GM19324 (cell line): Measurements from ENCODE around the gene CDCA3.
A peak's percentile ranks its signal among the peaks of the same experiment; 100 is the strongest.

ENCODE experiments used
- ATAC-seq: cut with Tn5 transposase; IDR thresholded peaks from one replicate; pipeline ENCODE4 v1.9.1; 2021; ENCODE audit warnings: mild to moderate bottlenecking, moderate library complexity; ENCODE audit not compliant: unreplicated experiment, low FRiP score

The CDCA3 gene

GRCh38 chr12:6858799-6859198, 7.7 kb upstream of the CDCA3 start:
- ATAC-seq = no peak

GRCh38 chr12:6855322-6855721, 4.2 kb upstream of the CDCA3 start:
- ATAC-seq = no peak

GRCh38 chr12:6854036-6854435, 3.0 kb upstream of the CDCA3 start:
- no peak for ATAC-seq

- no peak for ATAC-seq
Observed at GRCh38 chr12:6853626-6854025, 2.5 kb upstream of the CDCA3 start.

GRCh38 chr12:6852651-6853354, 1.7 kb upstream of the CDCA3 start:
- no peak for ATAC-seq

GRCh38 chr12:6851921-6852650, 1.0 kb upstream of the CDCA3 start, which contains the start of gene USP5:
USP5 (plus strand) TSS chr12:6852150; CDS start chr12:6852180, 30 bp downstream.
- ATAC-seq = peak; percentile 81

- ATAC-seq = no peak
Observed at GRCh38 chr12:6850796-6851152, 312 bp downstream of the CDCA3 start.

- no peak for ATAC-seq
Observed at GRCh38 chr12:6849976-6850560, 1.0 kb downstream of the CDCA3 start.

- ATAC-seq = no peak
Observed at GRCh38 chr12:6849427-6849826, 1.7 kb downstream of the CDCA3 start.

GRCh38 chr12:6847676-6848075, 3.4 kb downstream of the CDCA3 start:
- ATAC-seq = no peak

- ATAC-seq = no peak
Observed at GRCh38 chr12:6846316-6846869, 4.7 kb downstream of the CDCA3 start.

- ATAC-seq = no peak
Observed at GRCh38 chr12:6845395-6845794, 5.7 kb downstream of the CDCA3 start.

GRCh38 chr12:6843118-6843902, 7.8 kb downstream of the CDCA3 start:
- no peak for ATAC-seq

- ATAC-seq = no peak
Observed at GRCh38 chr12:6842075-6842474, 9.0 kb downstream of the CDCA3 start.

- no peak for ATAC-seq
Observed at GRCh38 chr12:6840761-6841515, 10.1 kb downstream of the CDCA3 start, which contains the start of gene GNB3. GNB3 (plus strand) TSS chr12:6840925; CDS start chr12:6841288, 363 bp downstream.

- no peak for ATAC-seq
Observed at GRCh38 chr12:6840330-6840729, 10.8 kb downstream of the CDCA3 start.

- ATAC-seq = peak; percentile 82
Observed at GRCh38 chr12:6839482-6840201, 11.4 kb downstream of the CDCA3 start.

- ATAC-seq = no peak
Observed at GRCh38 chr12:6838854-6839253, 12.2 kb downstream of the CDCA3 start.

GRCh38 chr12:6837370-6838060, 13.6 kb downstream of the CDCA3 start:
- ATAC-seq = no peak
